GM12872 (cell line): ENCODE measurements around the gene MRPS10.

ENCODE experiments used
- TF ChIP-seq, protein P1 (sequence below): IDR thresholded peaks from 3 replicates; pipeline ENCODE4 v1.5.1; 2011; ENCODE audit warnings: low read depth, mild to moderate bottlenecking, low read length, moderate library complexity; ENCODE audit not compliant: insufficient read depth

Gene MRPS10

DNA sequence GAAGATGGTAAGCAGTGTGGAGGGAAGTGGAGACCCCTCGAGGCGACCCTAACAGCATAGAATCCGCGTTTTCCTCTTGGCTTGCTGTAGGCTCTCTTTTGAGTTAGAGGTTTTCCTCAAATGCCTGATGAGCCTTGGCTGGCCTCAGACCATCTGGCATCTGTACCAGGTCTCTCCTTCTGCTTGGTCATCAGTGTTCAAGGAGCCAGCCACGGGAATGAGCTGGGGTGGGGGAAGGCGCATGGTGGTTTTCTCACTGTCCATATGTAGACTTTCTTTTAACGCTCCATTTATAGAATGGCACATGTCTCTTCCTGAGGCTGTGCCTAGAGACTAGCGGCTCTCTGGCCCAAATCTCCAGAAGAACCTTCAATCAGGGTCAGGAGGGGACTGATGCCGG is 52.6 kb downstream of the MRPS10 start:
- TF ChIP-seq, protein P1, sequence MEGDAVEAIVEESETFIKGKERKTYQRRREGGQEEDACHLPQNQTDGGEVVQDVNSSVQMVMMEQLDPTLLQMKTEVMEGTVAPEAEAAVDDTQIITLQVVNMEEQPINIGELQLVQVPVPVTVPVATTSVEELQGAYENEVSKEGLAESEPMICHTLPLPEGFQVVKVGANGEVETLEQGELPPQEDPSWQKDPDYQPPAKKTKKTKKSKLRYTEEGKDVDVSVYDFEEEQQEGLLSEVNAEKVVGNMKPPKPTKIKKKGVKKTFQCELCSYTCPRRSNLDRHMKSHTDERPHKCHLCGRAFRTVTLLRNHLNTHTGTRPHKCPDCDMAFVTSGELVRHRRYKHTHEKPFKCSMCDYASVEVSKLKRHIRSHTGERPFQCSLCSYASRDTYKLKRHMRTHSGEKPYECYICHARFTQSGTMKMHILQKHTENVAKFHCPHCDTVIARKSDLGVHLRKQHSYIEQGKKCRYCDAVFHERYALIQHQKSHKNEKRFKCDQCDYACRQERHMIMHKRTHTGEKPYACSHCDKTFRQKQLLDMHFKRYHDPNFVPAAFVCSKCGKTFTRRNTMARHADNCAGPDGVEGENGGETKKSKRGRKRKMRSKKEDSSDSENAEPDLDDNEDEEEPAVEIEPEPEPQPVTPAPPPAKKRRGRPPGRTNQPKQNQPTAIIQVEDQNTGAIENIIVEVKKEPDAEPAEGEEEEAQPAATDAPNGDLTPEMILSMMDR: no peak

DNA sequence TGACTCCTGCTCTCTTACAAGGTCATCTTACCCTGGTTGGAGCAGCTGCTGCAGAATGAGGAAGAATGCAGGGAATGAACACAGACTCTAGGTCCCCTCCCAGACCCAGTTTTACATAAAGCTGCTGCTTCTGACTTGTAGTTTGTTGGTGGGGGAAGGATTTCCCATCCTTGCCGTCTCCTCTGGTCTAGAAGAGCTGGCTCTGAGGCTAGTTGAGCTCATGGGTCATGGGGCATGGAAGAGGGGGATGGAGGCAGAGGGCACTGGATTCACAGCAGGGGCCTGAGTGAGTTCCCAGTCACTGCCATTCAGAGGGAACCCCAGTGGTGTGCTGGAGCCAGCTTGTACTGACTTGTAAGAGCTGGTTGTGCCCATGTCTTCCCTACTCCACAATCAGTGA is 53.7 kb downstream of the MRPS10 start:
- TF ChIP-seq, protein P1: no peak

DNA sequence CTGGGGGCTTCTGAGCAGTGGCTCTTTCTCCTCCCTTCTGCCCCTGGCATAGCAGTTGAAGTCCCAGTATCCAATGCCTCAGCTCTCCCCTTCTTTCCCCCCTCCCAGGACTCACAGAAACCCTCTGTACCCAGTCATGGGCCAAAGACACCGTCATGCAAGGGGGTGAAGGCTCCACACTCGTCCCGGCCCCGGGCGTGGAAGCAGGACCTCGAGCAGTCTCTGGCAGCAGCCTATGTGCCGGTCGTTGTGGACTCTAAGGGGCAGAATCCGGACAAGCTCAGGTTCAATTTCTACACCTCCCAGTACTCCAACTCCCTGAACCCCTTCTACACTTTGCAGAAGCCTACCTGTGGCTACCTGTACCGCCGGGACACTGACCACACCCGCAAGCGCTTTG is 54.8 kb downstream of the MRPS10 start:
- TF ChIP-seq, protein P1: no peak

DNA sequence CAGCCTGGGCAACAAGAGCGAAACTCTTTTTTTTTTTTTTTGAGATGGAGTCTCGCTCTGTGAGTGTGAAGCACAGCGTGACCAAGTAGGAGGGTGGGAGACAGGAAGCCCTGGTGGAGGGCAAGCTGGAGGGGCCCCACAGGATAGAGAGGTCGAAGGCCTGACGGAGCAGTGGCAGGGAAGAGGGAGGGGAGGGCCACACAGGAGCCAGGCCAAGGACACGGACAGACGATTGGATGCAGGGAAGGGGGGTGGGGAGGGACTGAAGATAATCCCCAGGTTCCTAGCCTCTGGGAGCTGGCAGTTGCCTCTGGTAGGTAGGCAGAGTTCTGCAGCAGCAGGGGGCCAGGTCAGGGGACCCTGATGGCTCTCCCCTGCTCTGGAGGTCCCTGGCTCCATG is 55.3 kb downstream of the MRPS10 start:
- TF ChIP-seq, protein P1: no peak

DNA sequence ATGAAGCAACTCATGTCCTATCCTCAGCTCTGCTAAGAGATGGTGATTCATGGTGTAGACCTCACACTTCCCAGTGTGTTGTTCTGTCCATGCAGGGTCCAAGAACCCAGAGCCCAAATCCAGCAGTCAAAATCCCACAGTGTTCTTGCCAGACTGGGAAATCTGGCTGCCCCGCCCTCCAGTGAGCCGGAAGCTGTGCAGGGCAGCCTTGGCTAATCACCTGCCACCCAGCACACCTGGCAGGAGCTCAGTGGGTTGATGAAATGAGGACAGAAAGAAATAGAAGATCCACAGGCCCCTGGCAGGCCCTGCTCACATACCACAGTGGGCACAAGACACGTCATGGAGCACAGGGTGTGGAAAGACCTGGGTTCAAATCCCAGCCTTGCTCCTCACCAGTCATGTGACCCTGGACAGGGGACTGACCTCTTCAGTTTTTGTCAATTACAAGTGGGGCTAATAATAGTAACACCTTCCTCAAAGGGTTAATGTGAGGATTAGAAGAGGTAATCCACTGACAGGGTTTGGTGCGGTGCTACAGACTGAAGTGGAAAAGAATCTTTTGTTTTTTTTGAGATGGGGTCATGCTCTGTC is 58.1 kb downstream of the MRPS10 start:
- TF ChIP-seq, protein P1: no peak

DNA sequence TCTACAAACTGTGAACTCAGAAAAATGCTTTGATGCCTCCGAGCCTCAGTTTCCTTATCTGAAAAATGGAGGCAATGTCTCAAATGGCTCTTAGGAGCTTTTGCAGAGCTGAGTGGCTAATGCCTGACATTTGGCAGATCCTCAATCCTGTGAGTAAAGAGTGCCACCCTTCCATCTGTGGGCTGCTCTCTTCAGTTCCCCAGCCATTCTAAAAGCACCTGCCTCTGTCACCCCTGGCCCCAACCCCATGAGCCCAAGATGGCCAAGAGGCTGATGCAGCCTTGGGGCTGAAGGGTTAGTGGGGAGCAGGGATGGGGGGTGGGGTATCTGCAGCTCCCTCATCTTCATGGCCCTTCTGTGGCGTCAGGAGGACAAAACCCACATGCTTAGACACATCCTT is 59.0 kb downstream of the MRPS10 start:
- TF ChIP-seq, protein P1: no peak

DNA sequence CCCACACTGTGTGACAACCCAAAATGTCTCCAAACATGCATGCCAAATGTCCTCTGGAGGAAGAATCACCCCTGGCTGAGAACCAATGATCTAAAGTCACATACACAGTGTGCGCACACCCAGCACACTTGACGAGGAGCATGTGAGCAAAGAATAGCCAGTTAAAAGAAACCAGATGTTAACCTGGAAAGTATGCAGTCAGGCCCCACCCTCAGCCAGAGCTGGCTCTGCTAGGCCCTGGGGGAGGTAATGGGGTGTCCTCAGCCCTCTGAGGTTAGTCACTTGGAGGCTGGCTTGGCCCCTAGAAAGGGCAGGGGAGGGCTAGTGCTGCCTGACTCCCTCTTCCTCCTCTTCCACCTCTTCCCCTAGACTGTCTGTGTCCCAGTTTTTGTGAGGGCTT is 59.6 kb downstream of the MRPS10 start:
- TF ChIP-seq, protein P1: no peak
